Adrenal gland (tissue), 12 donors: ENCODE measurements around the gene TAC4. TPM values are rescaled to one million over a fixed set of nuclear protein-coding genes. Genes with fewer than 3 reads are reported as not detected.

Experiments
- DNase-seq, 7 donors: peaks; one replicate each; pipeline ENCODE4 v3.0.0-alpha.2; 2019 to 2020
- H3K27ac ChIP-seq, 5 donors: fragments of 200-600 bp; sonication (generic) in 4 of 5; 1 replicate in 3 of 5; 2 replicates in 2 of 5; pipeline versions ENCODE4 v1.5.1 to v1.8.0; 2016 to 2020; ENCODE audit warnings: mild to moderate bottlenecking in 1 of 5
- H3K27me3 ChIP-seq: fragments of 200-600 bp; 2 replicates; pipeline ENCODE4 v1.8.0; 2021
- H3K36me3 ChIP-seq, 2 donors: fragments of 200-600 bp; replicated peaks in 1 of 2; 1 replicate in 1 of 2; 2 replicates in 1 of 2; pipeline versions ENCODE4 v1.5.1 to v1.8.0; 2018 to 2022
- H3K4me1 ChIP-seq, 2 donors: fragments of 200-600 bp; replicated peaks in 1 of 2; 1 replicate in 1 of 2; 2 replicates in 1 of 2; pipeline versions ENCODE4 v1.5.1 to v1.8.0; 2018 to 2021
- H3K4me3 ChIP-seq, 4 donors: fragments of 200-600 bp; sonication (generic) in 3 of 4; one replicate each; pipeline ENCODE4 v1.5.1; 2016 to 2018
- H3K9me3 ChIP-seq, 3 donors: fragments of 200-600 bp; sonication (generic) in 1 of 3; replicated peaks in 1 of 3; 1 replicate in 2 of 3; 2 replicates in 1 of 3; pipeline versions ENCODE4 v1.5.1 to v1.8.0; 2016 to 2021
- POLR2A ChIP-seq, 2 donors: fragments of 450-650 bp; IDR thresholded peaks; one replicate each; pipeline ENCODE4 v1.6.1; 2017; ENCODE audit warnings: antibody characterized with exemption in 2 of 2, mild to moderate bottlenecking in 2 of 2, moderate library complexity in 1 of 2
- WGBS, 4 donors: extraction: QIAGEN DNeasy Blood & Tissue Kit in 2 of 4; methylation state at CpG; one replicate each; pipeline versions ENCODE4 v1.1.5 to v1.1.7; 2013 to 2017; 5-methylcytosine and 5-hydroxymethylcytosine counted together
- intact Hi-C, 2 donors: fragments of 100-400 bp; cut with DNase I; formaldehyde crosslinking; loops; one replicate each; pipeline versions ENCODE4 v1.14.1 to v1.15.0; 2022 to 2023
- polyA plus RNA-seq, 3 donors: library from polyadenylated mRNA; stranded (reverse); fragments of 200-250 nt in 2 of 3; fragments of 350-450 nt in 1 of 3; fragmentation: Illumina TruSeq in 1 of 3; extraction: RNeasy Lipid Tissue Mini Kit (QIAGEN cat#74804) in 1 of 3; gene quantifications; one replicate each; pipeline ENCODE4 v1.2.3, GENCODE V29; 2013 to 2014
- total RNA-seq, 9 donors: library from RNA; depleted of rRNA in 4 of 9; stranded (reverse); fragments of >200 nt in 4 of 9; fragments of 120-200 nt in 1 of 9; fragmentation: NEBNext Ultra II Directional in 1 of 9; extraction: Animal tissue kit (Norgen Biotek cat#: 25700) in 1 of 9; gene quantifications; one replicate each; pipeline versions ENCODE4 v1.1.0 to v1.2.4, GENCODE V29; 2013 to 2023
- TF ChIP-seq, protein P1 (sequence below), 6 experiments: fragments of 450-650 bp in 4 of 6; fragments of 200-600 bp in 2 of 6; sonication (generic) in 1 of 6; IDR thresholded peaks; 1 replicate in 5 of 6; 2 replicates in 1 of 6; pipeline versions ENCODE4 v1.5.1 to v1.8.0; 2016 to 2021; ENCODE audit warnings: antibody characterized with exemption in 6 of 6, mild to moderate bottlenecking in 2 of 6, moderate library complexity in 1 of 6
- donor health status: healthy with polysubstance abuse.
- donor health status: Bipolar disorder and iron deficiency.
- donor health status: DM: yes; HTN: yes; CAD: no.
- donor health status: DM: no; HTN: no; CAD: no.
- donor health status: DM: no; HTN: no; CAD: no.
- donor health status: DM: yes; HTN: yes; CAD: no.

The TAC4 gene
- total and polyA plus RNA-seq, 12 donors = 0.40 to 0.90 TPM; not detected in 10

- Histone ChIP-seq H3K9me3 (no peaks in the 10 kb centered on the region), H3K27me3 (peaks cover 22% of the 10 kb centered on the region), H3K4me1 (no peaks in the 10 kb centered on the region), H3K36me3 (no peaks in the 10 kb centered on the region), H3K27ac (no peak overlapping the region), H3K4me3 (no peak overlapping the region)
- TF ChIP-seq, protein P1, sequence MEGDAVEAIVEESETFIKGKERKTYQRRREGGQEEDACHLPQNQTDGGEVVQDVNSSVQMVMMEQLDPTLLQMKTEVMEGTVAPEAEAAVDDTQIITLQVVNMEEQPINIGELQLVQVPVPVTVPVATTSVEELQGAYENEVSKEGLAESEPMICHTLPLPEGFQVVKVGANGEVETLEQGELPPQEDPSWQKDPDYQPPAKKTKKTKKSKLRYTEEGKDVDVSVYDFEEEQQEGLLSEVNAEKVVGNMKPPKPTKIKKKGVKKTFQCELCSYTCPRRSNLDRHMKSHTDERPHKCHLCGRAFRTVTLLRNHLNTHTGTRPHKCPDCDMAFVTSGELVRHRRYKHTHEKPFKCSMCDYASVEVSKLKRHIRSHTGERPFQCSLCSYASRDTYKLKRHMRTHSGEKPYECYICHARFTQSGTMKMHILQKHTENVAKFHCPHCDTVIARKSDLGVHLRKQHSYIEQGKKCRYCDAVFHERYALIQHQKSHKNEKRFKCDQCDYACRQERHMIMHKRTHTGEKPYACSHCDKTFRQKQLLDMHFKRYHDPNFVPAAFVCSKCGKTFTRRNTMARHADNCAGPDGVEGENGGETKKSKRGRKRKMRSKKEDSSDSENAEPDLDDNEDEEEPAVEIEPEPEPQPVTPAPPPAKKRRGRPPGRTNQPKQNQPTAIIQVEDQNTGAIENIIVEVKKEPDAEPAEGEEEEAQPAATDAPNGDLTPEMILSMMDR (IDR thresholded peaks at IDR 0.05) = no peak
- TF ChIP-seq POLR2A (IDR thresholded peaks at IDR 0.05) = no peak
- DNase-seq = no peak
- 58 to 66% (median 64%) methylated on average over 14 of the region's 14 CpGs for WGBS, 4 donors
- intact Hi-C loops = no loop called here
Measured at GRCh38 chr17:49878931-49879904, 31.3 kb upstream of the TAC4 start.

GRCh38 chr17:49875685-49876084, 27.8 kb upstream of the TAC4 start:
- Histone ChIP-seq H3K9me3 (no peaks in the 10 kb centered on the region), H3K27me3 (peaks cover 12% of the 10 kb centered on the region), H3K4me1 (no peaks in the 10 kb centered on the region), H3K4me3 (no peak overlapping the region), H3K27ac (no peak overlapping the region), H3K36me3 (no peaks in the 10 kb centered on the region)
- intact Hi-C loops = no loop called here
- TF ChIP-seq, protein P1 (IDR thresholded peaks at IDR 0.05) = no peak
- TF ChIP-seq POLR2A (IDR thresholded peaks at IDR 0.05) = no peak
- no peak for DNase-seq
- WGBS, 4 donors = 64 to 72% (median 65%) methylated on average over 9 of the region's 9 CpGs

- H3K9me3 ChIP-seq = no peaks in the 10 kb centered on the region
- intact Hi-C loops = loop anchor here in 1 of 2 donors (5.0 kb wide), 1 partner anchor 122 kb away; the partner anchor contains the start of gene DLX3
- H3K27me3 ChIP-seq = peaks cover 8% of the 10 kb centered on the region
- H3K4me3 ChIP-seq = no peak overlapping the region
- WGBS, 4 donors = 53 to 84% (median 71%) methylated on average over 2 of the region's 2 CpGs
- DNase-seq = no peak
- H3K27ac ChIP-seq = no peak overlapping the region
- TF ChIP-seq, protein P1 (IDR thresholded peaks at IDR 0.05) = no peak
- no peak for TF ChIP-seq POLR2A (IDR thresholded peaks at IDR 0.05)
- no peaks in the 10 kb centered on the region for H3K36me3 ChIP-seq
- no peaks in the 10 kb centered on the region for H3K4me1 ChIP-seq
Measured at GRCh38 chr17:49874911-49875310, 27.0 kb upstream of the TAC4 start.

- peaks cover 4% of the 10 kb centered on the region for H3K27me3 ChIP-seq
- 55 to 58% (median 57%) methylated on average over 3 of the region's 3 CpGs for WGBS, 4 donors
- H3K27ac ChIP-seq = no peak overlapping the region
- DNase-seq = no peak
- no peak overlapping the region for H3K4me3 ChIP-seq
- TF ChIP-seq, protein P1 (IDR thresholded peaks at IDR 0.05) = no peak
- TF ChIP-seq POLR2A (IDR thresholded peaks at IDR 0.05) = no peak
- no peaks in the 10 kb centered on the region for H3K9me3 ChIP-seq
- H3K36me3 ChIP-seq = no peaks in the 10 kb centered on the region
- no peaks in the 10 kb centered on the region for H3K4me1 ChIP-seq
- intact Hi-C loops = loop anchor here in 1 of 2 donors (5.0 kb wide), 1 partner anchor 123 kb away; the partner anchor contains the start of gene DLX3
Measured at GRCh38 chr17:49873926-49874325, 26.1 kb upstream of the TAC4 start.
